ENCODE results near the gene YWHAG.

GRCh38 chr7:76318488-76319353 lies 40.1 kb downstream of the YWHAG start:
- TF ChIP-seq CTCF (IDR thresholded peaks at IDR 0.05) (peak in 8 of 12 donors; percentile 12 to 49 (median 42)), POLR2A (IDR thresholded peaks at IDR 0.05) (no peak)

Measured in heart left ventricle (tissue), 13 donors.